Measurements from ENCODE around the gene CAMSAP1.

DNA sequence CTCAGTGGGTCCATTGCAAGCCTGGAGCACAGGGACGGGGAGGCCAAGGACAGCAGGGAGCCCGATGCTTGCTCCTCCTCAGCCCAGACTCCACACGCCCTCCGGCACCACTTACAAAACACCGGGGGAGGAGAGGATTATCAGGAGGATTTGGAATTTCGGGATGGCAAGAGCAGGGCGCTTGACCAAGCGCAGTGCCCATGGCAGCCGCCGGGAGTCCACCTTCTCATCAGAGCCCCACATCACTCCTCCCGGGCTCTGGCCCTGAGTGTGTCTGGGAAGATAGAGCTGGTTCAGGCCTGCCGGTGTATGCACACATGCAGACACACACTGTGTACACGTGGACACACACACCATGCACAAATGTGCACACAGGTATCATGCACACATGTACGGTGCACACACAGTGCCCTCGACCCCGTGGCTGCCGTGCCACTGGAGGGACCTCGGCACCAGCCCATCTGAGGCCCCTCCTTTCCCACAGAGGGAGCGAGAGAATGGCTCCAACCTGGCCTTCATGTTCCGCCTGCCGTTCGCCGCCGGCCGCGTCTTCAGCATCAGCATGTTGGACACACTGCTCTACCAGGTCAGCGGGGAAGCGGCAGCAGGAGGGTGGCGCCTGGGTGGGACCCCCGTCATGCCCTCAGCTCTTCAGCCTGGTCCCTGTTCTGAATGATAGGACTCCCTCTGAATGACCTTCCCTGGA is 123.7 kb downstream of the CAMSAP1 start:
- TF ChIP-seq USF1 (IDR thresholded peaks at IDR 0.05) (no peak), EP300 (IDR thresholded peaks at IDR 0.05; ENCODE audit: borderline replicate concordance) (no peak), YY1 (IDR thresholded peaks at IDR 0.05; ENCODE audit: low read depth) (no peak), MAX (IDR thresholded peaks at IDR 0.05) (no peak), TEAD4 (IDR thresholded peaks at IDR 0.05) (no peak), TAF1 (IDR thresholded peaks at IDR 0.05; ENCODE audit: low read depth) (no peak), RAD21 (IDR thresholded peaks at IDR 0.05; ENCODE audit: low read depth) (no peak)
